HG02610 (cell line): ENCODE measurements around the gene MOK.
"Not testable (repeated sequence)": the region's sequence is repeated elsewhere in the genome, so short reads cannot be mapped to it uniquely, and the experiment has no call there.

ENCODE experiments used
- ATAC-seq: cut with Tn5 transposase; IDR thresholded peaks from one replicate; pipeline ENCODE4 v1.9.1; 2021; ENCODE audit warnings: mild to moderate bottlenecking, moderate library complexity; ENCODE audit not compliant: unreplicated experiment

MOK gene

DNA sequence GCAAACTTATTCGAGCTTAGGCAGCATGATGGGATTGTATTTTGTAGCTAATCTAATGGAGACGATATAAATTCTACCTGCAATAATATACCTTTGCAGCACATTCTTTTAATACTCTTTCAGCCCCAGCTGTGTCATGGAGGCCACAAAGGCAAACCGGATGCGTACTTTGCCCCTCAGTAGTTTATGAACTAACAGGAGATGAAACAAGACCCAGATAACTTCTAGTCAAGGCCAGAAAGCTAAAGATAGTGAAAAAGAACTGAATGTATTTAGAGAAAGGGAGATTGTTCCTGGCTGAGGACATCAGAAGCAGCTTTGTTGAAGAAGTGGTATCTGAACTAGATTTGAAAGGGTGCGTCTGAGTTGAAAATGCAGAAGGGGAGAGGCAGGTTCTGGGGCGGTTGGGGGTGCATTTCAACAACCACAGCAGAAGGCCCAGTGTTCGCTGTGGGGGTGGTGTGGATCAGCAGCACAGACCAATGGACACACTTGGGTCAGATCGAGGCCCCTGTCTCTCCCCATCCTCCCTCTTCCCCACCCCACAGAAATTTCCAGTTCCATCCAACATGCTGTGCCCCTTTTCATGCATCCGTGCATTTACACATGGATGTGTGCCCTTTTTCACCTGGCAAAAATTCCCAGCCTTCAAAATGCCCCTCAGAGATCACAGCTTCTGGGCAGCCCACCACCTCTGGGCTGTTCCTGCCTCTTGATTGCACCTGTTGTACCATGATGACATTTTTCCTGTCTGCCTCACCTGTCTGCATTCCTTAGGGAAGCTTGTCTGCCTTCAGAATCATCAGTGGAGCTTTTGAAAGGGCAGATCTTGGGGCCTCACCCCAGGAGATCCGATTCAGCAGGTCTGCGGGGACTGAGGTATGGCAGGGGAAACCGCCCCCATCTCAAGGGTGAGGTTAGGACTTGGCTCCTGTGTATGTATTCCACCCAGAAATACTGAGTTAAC lies 16.8 kb upstream of the MOK start:
- no peak for ATAC-seq

DNA sequence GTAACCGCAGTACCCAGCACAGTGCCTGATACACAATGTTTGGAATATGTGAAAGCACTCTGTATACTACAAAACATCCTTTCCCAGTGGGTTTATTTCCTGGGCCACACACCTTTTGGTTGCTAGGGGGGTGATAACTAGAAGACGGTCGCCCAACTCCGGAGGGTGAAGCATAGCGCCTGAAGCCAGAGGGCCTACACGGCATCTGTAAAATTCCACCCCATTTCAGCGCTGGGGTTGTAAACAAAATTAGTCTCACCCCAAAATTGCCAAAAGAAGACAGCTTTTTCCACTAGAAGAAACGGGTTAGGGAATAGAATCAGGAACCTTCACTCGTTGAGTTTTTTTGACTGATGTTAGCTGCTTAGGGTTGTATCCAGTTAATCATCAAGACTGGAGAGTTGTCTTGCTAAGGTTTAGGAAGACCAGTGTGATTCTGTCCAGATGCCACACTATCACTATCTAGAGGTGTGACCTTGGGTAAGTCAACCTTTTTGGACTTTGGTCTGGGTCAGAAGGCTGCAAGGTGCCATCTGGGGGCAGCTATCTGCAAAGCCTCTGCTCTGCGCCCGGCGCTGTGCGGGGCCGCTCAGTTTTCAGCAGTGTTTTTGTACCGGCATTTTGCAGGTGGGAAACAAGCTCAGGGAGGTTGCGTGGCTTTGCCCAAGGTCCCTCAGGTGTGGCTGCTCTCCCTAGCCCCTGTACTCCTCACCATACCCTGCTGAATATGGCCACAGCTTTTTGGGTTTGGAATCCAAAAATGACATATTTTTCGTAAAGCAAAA lies 15.9 kb upstream of the MOK start:
- no peak for ATAC-seq

DNA sequence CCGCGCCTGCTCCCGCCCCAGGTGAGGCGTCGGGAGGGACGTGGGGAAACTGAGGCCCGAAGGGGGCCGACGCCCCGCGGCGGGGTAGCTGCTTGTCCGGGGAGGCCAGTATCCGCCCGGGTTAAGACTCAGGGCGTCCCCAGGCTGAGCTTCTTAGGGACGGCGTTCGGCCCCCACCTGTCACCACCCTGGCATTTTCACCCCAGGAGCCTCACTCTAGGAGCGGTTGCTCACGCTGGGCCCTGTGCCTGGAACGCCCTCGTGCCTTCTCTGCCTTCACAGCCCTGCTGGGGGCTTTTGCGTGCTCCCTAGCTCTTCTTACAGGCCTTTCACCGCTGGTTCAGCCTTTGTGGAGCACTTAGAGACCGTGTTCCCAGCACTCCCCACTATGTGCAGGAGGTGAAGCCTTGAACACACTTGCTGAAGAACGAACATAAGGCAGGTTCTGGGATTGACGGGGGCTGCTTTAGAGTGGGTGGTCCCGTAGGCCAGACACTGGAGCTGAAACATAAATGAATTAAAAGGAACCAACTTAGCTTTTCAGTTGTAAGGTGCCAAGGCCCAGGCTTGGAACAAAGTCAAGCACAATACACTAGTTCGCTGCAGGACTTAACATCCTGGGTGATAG lies 15.2 kb upstream of the MOK start:
- ATAC-seq, result peak; percentile 12

- ATAC-seq, result peak; percentile 59
These were observed 14.5 kb upstream of the MOK start, which contains the start of gene ZNF839 for GRCh38 chr14:102319351-102320032. TSS of gene ZNF839 (plus strand) at chr14:102319746. CDS start at chr14:102319766, 20 bp downstream.

DNA sequence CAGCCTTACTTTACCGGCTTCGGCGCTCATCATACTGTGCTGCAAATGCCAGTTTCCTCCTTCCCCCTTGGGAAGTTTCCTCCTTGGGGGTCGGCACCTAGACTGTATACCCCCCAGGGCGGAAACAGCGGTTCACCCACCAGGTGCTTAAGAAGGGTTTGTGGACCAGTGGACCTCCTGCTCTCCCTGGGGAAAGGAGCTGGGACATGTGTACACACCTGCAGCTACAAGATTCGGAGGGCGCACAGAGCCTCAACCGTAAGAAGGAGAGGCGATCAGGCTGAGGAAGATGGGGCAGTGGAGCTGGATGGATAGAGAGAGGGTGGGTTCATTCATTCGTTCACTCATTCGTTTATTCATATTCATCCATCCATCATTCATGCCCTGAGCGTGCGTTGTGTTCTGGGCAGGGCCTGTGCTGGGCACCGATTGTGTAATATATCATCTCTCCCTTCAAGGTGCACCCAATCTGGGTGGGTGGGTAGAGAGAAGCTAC lies 13.9 kb upstream of the MOK start:
- no peak for ATAC-seq

GRCh38 chr14:102317564-102318248 lies 12.7 kb upstream of the MOK start:
- no peak for ATAC-seq

- ATAC-seq, result peak; percentile 54
These were observed 12.0 kb upstream of the MOK start for GRCh38 chr14:102316743-102317563.

DNA sequence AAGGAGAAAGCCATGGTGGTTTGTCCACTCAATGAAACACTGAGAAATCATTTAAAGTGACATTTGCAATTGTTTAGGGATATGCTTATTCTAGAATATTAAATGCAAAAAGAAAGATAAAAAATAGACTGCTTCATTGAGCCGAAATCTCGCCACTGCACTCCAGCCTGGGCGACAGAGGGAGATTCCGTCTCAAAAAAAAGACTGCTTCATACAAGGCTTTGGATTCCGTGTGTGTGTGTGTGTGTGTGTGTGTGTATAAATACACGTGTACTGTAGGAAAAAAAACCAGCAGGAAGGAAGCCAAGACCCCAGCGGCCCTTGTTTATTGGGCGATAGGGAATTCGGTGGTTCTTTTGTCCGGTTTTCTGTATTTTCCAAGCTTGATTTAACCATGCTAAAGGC lies 11.4 kb upstream of the MOK start:
- no peak for ATAC-seq

DNA sequence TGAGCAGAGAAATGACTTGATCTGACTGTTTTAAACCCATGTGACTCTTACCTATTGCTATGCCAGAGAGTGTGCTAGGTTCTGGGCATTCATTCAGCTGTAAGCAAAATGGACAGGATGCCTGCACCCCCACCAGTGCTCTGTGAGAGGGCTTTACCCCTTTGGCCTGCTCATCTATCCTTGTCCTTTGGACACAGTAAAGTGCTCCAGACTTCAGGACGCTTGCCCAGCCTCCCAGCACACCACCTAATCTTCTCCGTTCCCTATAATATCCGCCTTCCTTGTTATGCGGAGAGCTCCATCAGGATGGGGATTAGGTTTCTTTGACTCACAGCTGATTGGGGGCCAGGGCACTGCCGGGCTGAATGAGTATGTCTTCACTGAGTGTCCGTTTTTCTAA lies 10.2 kb upstream of the MOK start:
- no peak for ATAC-seq

DNA sequence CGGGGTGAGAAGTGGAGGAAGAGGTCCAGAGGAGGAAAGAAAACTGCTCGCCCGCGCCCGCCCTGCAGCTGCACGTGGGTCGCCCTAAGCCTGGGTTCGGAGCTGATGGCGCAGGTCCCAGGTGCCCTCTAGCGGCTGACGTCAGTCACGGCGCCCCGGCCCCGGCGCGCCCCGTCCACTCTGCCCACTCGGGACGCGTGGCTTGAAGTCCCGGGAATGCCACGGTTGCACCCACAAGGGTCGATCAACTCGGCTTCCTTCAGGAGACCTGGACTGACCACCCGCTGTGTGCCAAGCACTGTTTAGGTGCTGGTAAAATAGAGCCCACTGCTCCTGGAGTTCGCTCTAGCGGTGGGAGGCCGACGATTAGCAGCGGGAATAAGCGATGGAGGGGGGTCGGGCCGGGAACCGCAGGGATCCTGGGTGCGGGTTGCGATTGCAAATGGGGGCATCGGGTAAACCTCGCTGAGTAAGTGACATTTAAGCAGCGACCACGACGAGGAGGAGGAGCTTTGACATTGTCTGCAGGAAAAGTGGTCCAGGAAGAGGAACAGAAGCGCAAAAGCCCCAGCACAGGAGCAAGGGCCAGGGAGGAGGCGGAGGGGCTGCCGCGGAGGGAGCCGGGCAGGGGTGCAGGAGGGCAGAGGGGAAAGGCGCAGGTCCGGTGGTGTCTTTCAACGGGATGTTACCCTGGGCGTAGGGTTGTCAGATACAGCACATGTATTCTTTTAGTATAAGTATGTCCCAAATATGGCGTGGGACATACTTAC lies 9.5 kb upstream of the MOK start:
- ATAC-seq, result peak; percentile 52

- no peak for ATAC-seq
These were observed 1.3 kb downstream of the MOK start for GRCh38 chr14:102303664-102304063.

DNA sequence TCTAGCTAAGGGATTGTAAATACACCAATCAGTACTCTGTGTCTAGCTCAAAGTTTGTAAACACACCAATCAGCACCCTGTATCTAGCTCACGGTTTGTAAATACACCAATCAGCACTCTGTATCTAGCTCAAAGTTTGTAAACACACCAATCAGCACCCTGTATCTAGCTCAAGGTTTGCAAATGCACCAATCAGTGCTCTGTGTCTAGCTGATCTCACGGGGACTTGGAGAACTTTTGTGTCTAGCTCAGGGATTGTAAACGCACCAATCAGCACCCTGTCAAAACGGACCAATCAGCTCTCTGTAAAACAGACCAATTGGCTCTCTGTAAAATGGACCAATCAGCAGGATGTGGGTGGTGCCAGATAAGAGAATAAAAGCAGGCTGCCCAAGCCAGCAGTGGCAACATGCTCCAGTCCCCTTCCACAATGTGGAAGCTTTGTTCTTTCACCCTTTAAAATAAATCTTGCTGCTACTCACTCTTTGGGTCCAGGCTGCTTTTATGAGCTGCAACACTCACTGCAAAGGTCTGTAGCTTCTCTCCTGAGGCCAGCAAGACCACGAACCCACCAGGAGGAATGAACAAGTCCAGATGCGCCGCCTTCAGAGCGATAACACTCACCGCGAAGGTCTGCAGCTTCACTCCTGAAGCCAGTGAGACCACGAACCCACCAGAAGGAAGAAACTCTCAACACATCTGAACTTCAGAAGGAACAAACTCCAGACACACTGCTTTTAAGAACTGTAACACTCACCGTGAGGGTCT lies 6.5 kb downstream of the MOK start:
- ATAC-seq, result not testable (repeated sequence)

DNA sequence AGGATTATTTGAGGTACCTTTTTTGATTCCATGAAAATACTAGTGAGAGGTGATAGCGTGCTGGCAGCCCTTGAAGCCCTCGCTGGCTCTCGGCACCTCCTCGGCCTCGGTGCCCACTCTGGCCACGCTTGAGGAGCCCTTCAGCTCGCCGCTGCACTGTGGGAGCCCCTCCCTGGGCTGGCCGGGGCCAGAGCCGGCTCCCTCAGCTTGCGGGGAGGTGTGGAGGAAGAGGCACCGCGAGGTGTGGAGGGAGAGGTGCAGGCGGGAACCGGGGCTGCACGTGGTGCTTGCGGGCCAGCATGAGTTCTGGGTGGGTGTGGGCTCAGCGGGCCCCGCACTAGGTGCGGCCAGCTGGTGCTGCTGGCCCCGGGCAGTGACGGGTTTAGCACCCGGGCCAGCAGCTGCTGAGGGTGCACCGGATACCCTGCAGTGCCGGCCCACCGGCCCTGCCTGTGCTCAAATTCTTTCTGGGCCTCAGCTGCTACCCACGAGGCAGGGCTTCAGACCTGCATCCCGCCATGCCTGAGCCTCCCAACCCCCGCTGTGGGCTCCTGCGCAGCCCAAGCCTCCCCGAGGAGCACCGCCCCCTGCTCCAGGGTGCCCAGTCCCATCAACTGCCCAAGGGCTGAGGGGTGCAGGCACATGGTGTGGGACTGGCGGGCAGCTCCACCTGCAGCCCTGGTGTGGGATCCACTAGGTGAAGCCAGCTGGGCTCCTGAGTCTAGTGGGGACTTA lies 7.4 kb downstream of the MOK start:
- no peak for ATAC-seq

- no peak for ATAC-seq
These were observed 9.7 kb downstream of the MOK start for GRCh38 chr14:102295270-102295669.

DNA sequence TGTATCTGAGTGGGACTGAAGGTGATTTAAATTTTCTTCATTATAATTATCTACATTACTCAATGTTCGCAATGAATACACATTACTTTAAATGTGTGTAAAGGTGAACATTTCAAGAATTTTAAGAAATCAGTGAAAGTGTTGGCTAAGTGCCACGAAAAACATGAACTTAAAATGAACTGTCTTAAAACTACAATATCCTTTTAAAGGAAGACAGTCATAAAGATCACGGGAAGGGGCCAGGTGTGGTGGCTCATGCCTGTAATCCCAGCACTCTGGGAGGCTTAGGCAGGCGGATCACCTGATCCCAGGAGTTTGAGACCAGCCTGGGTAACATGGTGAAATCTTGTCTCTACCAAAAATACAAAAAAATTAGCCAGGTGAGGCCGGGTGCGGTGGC lies 11.2 kb downstream of the MOK start:
- ATAC-seq, result no peak

GRCh38 chr14:102292441-102292840 lies 12.5 kb downstream of the MOK start:
- ATAC-seq, result no peak

DNA sequence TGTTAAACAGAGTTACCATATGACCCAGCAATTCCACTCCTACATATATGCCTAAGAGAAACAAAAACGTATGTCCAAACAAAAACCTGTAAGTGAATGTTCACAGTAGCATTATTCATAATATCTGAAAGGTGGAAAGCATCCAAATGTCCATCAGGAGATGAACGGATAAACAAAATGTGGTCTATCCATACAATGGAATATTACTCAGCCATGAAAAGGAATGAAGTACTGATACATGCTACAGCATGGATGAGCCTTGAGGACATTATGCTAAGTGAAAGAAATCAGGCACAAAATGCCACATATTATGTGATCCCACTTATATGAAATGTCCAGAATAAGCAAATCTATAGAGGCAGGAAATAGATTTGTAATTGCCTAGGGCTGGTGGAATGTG lies 16.8 kb downstream of the MOK start:
- ATAC-seq, result no peak
